ENCODE data around the gene GYS2.

The GYS2 gene

DNA sequence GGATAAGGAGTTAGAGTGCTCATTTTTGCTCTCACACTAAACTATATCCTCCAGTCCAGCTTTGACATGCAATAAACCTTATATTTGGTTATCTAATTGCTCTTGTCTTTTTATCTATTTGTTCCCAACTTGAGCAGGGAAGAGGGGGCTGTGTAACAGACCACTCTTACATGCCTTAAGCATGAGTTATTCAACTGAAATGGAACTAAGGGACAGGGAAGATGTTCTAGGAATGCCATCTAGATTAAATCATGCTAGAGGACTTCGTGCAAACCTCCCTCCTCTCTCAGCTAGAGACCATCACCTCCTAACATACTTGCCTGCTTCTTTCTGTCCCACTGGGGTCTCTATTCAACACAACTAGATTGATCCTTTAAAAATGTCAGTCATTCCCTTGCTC lies 57.9 kb downstream of the GYS2 start:
- no peak for DNase-seq
- Mint-ChIP-seq H3K36me3 (ENCODE audit: low read depth) (no peaks in the 10 kb centered on the region), H3K27ac (no peak overlapping the region), H3K27me3 (ENCODE audit: low read depth, poor library complexity) (peaks cover 4% of the 10 kb centered on the region), H3K4me1 (peaks cover 2% of the 10 kb centered on the region), H3K9me3 (no peaks in the 10 kb centered on the region), H3K4me3 (no peak overlapping the region)
- TF ChIP-seq, protein P1, sequence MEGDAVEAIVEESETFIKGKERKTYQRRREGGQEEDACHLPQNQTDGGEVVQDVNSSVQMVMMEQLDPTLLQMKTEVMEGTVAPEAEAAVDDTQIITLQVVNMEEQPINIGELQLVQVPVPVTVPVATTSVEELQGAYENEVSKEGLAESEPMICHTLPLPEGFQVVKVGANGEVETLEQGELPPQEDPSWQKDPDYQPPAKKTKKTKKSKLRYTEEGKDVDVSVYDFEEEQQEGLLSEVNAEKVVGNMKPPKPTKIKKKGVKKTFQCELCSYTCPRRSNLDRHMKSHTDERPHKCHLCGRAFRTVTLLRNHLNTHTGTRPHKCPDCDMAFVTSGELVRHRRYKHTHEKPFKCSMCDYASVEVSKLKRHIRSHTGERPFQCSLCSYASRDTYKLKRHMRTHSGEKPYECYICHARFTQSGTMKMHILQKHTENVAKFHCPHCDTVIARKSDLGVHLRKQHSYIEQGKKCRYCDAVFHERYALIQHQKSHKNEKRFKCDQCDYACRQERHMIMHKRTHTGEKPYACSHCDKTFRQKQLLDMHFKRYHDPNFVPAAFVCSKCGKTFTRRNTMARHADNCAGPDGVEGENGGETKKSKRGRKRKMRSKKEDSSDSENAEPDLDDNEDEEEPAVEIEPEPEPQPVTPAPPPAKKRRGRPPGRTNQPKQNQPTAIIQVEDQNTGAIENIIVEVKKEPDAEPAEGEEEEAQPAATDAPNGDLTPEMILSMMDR (IDR thresholded peaks at IDR 0.05) = no peak

DNA sequence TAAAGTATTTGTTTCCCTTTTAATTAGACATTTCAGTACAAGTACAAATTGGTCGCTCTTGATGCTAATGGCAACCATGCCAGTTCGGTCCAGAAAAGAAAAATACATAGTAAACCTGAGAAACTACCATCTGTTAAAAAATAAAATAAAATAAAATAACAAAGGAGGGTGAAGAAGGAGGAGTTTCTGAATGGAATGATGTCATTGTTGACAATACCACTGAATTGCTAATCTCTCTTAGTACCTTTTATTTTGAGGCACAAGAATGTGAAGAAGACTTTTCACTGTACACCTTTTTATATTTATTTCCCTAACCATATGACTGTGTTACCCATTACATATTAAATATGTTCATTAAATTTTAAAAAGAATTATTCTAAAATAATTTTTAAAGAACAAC lies 59.1 kb downstream of the GYS2 start:
- Mint-ChIP-seq H3K9me3 (no peaks in the 10 kb centered on the region), H3K27ac (no peak overlapping the region), H3K27me3 (ENCODE audit: low read depth, poor library complexity) (peaks cover 4% of the 10 kb centered on the region), H3K4me1 (no peaks in the 10 kb centered on the region), H3K4me3 (no peak overlapping the region), H3K36me3 (ENCODE audit: low read depth) (no peaks in the 10 kb centered on the region)
- no peak for DNase-seq
- TF ChIP-seq, protein P1 (IDR thresholded peaks at IDR 0.05) = no peak

DNA sequence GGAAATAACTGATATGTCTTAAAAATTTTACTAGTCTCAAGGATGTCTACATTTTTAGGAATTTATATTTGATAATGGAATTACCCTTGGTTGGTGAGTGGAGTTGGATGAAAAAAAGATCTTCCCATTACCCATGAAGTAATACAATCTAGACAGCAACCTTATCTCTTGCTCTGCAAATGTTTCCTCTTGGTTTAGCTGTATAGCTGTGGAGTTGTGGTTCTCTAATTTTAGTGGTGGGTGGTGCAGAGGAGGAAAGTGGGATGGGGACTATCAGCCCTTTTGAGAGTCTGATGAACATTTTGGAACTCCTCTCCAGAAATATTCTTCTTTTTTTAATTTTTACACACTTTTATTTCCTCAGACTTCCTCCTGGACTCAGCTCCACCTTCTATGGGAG lies 61.5 kb downstream of the GYS2 start:
- no peaks in the 10 kb centered on the region for H3K4me1 Mint-ChIP-seq
- peaks cover 11% of the 10 kb centered on the region for H3K27me3 Mint-ChIP-seq (ENCODE audit: low read depth, poor library complexity)
- no peaks in the 10 kb centered on the region for H3K36me3 Mint-ChIP-seq (ENCODE audit: low read depth)
- H3K27ac Mint-ChIP-seq = no peak overlapping the region
- no peak for DNase-seq
- TF ChIP-seq, protein P1 (IDR thresholded peaks at IDR 0.05) = no peak
- no peaks in the 10 kb centered on the region for H3K9me3 Mint-ChIP-seq
- H3K4me3 Mint-ChIP-seq = no peak overlapping the region

DNA sequence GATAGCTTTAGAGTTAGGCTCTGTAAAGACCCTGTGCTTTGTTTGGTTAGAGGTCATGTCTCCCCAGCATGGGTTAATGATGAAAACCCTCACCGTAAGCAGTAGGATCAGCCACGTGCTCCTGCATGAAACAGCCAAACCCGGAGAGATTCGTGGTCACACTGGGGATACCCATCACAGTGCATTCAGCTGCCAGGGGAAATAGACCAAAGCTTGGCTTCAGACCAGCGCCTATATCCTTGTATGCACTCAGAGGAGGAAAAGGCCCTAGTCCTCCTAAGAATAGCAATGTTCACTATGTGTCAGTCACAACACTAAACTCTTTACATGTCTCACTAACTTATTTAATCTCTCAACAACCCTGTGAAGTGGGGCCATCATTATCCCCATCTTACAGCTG lies 62.2 kb downstream of the GYS2 start:
- TF ChIP-seq, protein P1 (IDR thresholded peaks at IDR 0.05) = no peak
- Mint-ChIP-seq H3K27ac (no peak overlapping the region), H3K9me3 (no peaks in the 10 kb centered on the region), H3K4me3 (no peak overlapping the region), H3K27me3 (ENCODE audit: low read depth, poor library complexity) (peaks cover 12% of the 10 kb centered on the region), H3K36me3 (ENCODE audit: low read depth) (no peaks in the 10 kb centered on the region), H3K4me1 (no peaks in the 10 kb centered on the region)
- no peak for DNase-seq

DNA sequence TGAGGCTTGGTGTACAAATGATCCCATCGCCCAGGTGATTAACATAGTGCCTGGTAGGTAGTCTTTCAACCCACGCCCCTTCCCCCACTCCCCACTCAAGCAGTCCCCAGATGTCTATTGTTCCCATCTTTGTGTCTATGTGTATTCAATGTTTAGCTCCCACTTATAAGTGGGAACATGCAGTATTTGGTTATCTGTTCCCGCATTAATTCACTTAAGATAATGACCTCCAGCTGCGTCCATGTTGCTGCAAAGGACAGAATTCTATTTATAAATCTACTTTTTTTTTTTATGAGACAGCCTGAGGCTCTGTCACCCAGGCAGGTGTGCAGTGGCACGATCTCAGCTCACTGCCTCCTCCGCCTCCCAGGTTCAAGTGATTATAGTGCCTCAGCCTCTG lies 62.9 kb downstream of the GYS2 start:
- Mint-ChIP-seq H3K4me3 (no peak overlapping the region), H3K4me1 (no peaks in the 10 kb centered on the region), H3K9me3 (no peaks in the 10 kb centered on the region), H3K36me3 (ENCODE audit: low read depth) (no peaks in the 10 kb centered on the region), H3K27ac (no peak overlapping the region), H3K27me3 (ENCODE audit: low read depth, poor library complexity) (peaks cover 12% of the 10 kb centered on the region)
- DNase-seq = no peak
- TF ChIP-seq, protein P1 (IDR thresholded peaks at IDR 0.05) = no peak

DNA sequence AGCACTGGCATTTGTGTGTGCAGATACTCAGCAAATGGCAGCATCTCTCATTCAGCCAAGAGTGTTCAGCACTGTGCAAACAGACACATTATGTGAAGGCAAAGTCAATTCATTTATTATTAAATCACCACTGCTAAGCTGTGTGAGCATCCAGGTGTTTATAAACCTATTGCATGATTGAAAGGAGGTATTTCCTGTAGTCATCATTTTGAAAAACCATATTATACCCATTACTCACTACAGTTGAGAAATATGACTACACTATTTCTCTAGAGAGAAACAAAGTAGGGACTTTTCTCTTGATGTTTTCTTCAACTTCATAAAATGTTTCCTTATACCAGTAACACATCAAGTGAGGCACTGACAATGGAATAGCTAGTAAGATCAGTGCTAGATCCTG lies 64.8 kb downstream of the GYS2 start:
- TF ChIP-seq, protein P1 (IDR thresholded peaks at IDR 0.05) = no peak
- no peak for DNase-seq
- H3K27ac Mint-ChIP-seq = no peak overlapping the region
- peaks cover 12% of the 10 kb centered on the region for H3K27me3 Mint-ChIP-seq (ENCODE audit: low read depth, poor library complexity)
- H3K9me3 Mint-ChIP-seq = no peaks in the 10 kb centered on the region
- H3K36me3 Mint-ChIP-seq (ENCODE audit: low read depth) = no peaks in the 10 kb centered on the region
- no peak overlapping the region for H3K4me3 Mint-ChIP-seq
- no peaks in the 10 kb centered on the region for H3K4me1 Mint-ChIP-seq
